Measurements from ENCODE around the gene CSNK1A1.

Gene CSNK1A1

DNA sequence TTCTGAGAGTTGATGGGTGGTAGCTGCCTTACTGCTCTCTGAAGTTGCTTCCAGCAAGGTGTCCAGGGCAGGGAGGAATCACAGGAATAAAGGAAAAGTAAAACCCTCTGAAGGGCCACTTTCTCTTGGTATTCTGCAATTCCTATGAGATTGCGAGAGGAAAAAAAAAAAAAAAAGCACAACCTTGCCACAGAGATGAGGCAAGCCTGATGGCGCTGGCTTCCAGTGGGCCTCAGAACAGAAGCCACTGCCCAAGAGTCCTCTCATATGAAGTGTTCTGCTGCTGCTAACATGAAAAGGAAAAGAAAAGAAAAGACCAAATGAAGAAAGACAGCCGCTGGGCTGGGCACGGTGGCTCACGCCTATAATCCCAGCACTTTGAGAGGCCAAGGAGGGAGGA, 91.3 kb downstream of the CSNK1A1 start:
- no peak for DNase-seq (ENCODE audit: low read depth, low spot score)
- no CpG with 5 or more reads among the region's 5 CpGs for WGBS (ENCODE audit: insufficient coverage, insufficient read length)
- Histone ChIP-seq H3K4me1 (ENCODE audit: control insufficient read depth, insufficient read depth, low read length) (no peaks in the 10 kb centered on the region), H3K27ac (ENCODE audit: low read length) (no peak overlapping the region), H3K36me3 (ENCODE audit: control insufficient read depth, insufficient read depth, low read length) (no peaks in the 10 kb centered on the region), H3K4me3 (ENCODE audit: low read length) (no peak overlapping the region), H3K27me3 (ENCODE audit: control insufficient read depth, insufficient read depth, low read length) (no peaks in the 10 kb centered on the region), H3K9me3 (ENCODE audit: control insufficient read depth, insufficient read depth, low read length) (no peaks in the 10 kb centered on the region; the same call in 1 of the 2 replicates)

DNA sequence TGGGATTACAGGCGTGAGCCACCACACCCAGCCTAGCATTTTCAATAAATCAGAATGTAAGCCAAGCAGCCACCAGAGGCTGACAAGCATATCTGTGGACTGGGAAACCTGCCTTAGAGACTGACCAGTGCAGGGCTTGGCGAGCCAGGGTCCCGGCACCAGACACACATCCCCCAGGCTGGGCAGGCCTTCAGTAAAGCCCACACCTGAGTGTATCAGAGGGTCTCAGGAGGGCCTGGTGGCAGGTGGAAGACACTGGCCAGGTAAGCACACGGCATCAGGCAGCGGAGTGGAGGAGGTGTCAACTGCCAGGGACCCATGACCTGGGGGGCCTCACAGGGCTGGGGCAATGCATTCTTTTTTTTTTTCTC, 93.9 kb downstream of the CSNK1A1 start:
- H3K27me3 ChIP-seq (ENCODE audit: control insufficient read depth, insufficient read depth, low read length): no peaks in the 10 kb centered on the region
- no peaks in the 10 kb centered on the region for H3K36me3 ChIP-seq (ENCODE audit: control insufficient read depth, insufficient read depth, low read length)
- H3K9me3 ChIP-seq (ENCODE audit: control insufficient read depth, insufficient read depth, low read length): no peaks in the 10 kb centered on the region
- no peak overlapping the region for H3K4me3 ChIP-seq (ENCODE audit: low read length)
- DNase-seq (ENCODE audit: low read depth, low spot score): no peak
- H3K27ac ChIP-seq (ENCODE audit: low read length): no peak overlapping the region
- WGBS (ENCODE audit: insufficient coverage, insufficient read length): no CpG with 5 or more reads among the region's 5 CpGs
- peaks cover 2% of the 10 kb centered on the region; the same call in 1 of the 2 replicates for H3K4me1 ChIP-seq (ENCODE audit: control insufficient read depth, insufficient read depth, low read length)

DNA sequence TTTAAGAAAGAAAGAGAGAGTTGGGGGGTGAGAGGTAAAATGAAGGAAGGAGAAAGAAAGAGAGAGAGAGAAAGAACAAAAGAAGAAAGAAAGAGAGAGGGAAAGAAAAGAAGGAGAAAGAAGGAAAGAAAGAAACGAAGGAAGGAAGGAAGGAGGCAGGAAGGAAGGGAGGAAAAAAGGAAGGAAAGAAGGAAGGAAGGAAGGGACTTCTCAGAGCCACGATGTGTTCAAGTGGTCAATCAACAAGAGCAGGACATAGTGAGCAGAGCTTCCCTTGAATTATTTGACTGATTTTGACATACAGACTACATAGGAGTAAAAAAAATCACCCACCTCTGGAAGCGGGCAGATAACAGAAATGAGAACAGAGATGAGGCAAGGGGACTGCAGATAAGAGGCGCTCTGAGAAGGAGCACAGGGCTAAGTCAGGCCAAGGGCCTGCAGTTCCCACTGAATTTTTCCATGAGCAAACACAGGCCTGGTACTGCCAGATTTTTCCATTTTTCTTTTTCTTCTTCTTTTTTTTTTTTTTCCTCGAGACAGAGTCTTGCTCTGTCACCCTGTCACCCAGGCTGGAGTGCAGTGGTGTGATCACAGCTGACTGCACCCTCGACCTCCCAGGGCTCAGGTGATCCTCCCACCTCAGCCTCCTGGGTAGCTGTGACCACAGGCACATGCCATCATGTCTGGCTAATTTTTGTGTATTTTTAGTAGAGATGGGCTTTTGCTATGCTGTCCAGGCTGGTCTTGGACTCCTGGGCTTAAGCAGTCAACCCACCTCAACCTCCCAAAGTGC, 94.4 kb downstream of the CSNK1A1 start:
- no peaks in the 10 kb centered on the region for H3K9me3 ChIP-seq (ENCODE audit: control insufficient read depth, insufficient read depth, low read length)
- peaks cover 2% of the 10 kb centered on the region; the same call in 1 of the 2 replicates for H3K4me1 ChIP-seq (ENCODE audit: control insufficient read depth, insufficient read depth, low read length)
- DNase-seq (ENCODE audit: low read depth, low spot score): no peak
- no peaks in the 10 kb centered on the region for H3K27me3 ChIP-seq (ENCODE audit: control insufficient read depth, insufficient read depth, low read length)
- WGBS (ENCODE audit: insufficient coverage, insufficient read length): no CpG with 5 or more reads among the region's 6 CpGs
- H3K4me3 ChIP-seq (ENCODE audit: low read length): no peak overlapping the region
- no peaks in the 10 kb centered on the region for H3K36me3 ChIP-seq (ENCODE audit: control insufficient read depth, insufficient read depth, low read length)
- H3K27ac ChIP-seq (ENCODE audit: low read length): no peak overlapping the region

- Histone ChIP-seq H3K4me3 (ENCODE audit: low read length) (no peak overlapping the region), H3K27me3 (ENCODE audit: control insufficient read depth, insufficient read depth, low read length) (no peaks in the 10 kb centered on the region), H3K4me1 (ENCODE audit: control insufficient read depth, insufficient read depth, low read length) (peaks cover 2% of the 10 kb centered on the region; the same call in 1 of the 2 replicates), H3K36me3 (ENCODE audit: control insufficient read depth, insufficient read depth, low read length) (no peaks in the 10 kb centered on the region), H3K9me3 (ENCODE audit: control insufficient read depth, insufficient read depth, low read length) (no peaks in the 10 kb centered on the region), H3K27ac (ENCODE audit: low read length) (no peak overlapping the region)
- DNase-seq (ENCODE audit: low read depth, low spot score): no peak
- WGBS (ENCODE audit: insufficient coverage, insufficient read length): no CpG with 5 or more reads among the region's 13 CpGs
Measured at GRCh38 chr5:149455889-149456409, 95.3 kb downstream of the CSNK1A1 start.

GRCh38 chr5:149453618-149454415, 97.4 kb downstream of the CSNK1A1 start:
- no CpG with 5 or more reads among the region's 10 CpGs for WGBS (ENCODE audit: insufficient coverage, insufficient read length)
- Histone ChIP-seq H3K4me1 (ENCODE audit: control insufficient read depth, insufficient read depth, low read length) (peaks cover 2% of the 10 kb centered on the region; the same call in 1 of the 2 replicates), H3K4me3 (ENCODE audit: low read length) (no peak overlapping the region), H3K9me3 (ENCODE audit: control insufficient read depth, insufficient read depth, low read length) (no peaks in the 10 kb centered on the region), H3K27me3 (ENCODE audit: control insufficient read depth, insufficient read depth, low read length) (no peaks in the 10 kb centered on the region), H3K36me3 (ENCODE audit: control insufficient read depth, insufficient read depth, low read length) (no peaks in the 10 kb centered on the region), H3K27ac (ENCODE audit: low read length) (no peak overlapping the region)
- DNase-seq (ENCODE audit: low read depth, low spot score): no peak

- no CpG with 5 or more reads among the region's 16 CpGs for WGBS (ENCODE audit: insufficient coverage, insufficient read length)
- Histone ChIP-seq H3K9me3 (ENCODE audit: control insufficient read depth, insufficient read depth, low read length) (no peaks in the 10 kb centered on the region), H3K4me1 (ENCODE audit: control insufficient read depth, insufficient read depth, low read length) (peaks cover 3% of the 10 kb centered on the region; the same call in 1 of the 2 replicates), H3K36me3 (ENCODE audit: control insufficient read depth, insufficient read depth, low read length) (no peaks in the 10 kb centered on the region), H3K4me3 (ENCODE audit: low read length) (no peak overlapping the region), H3K27ac (ENCODE audit: low read length) (no peak overlapping the region), H3K27me3 (ENCODE audit: control insufficient read depth, insufficient read depth, low read length) (no peaks in the 10 kb centered on the region)
- DNase-seq (ENCODE audit: low read depth, low spot score): no peak
Measured at GRCh38 chr5:149452665-149453617, 98.3 kb downstream of the CSNK1A1 start.

- peaks cover 3% of the 10 kb centered on the region; the same call in 1 of the 2 replicates for H3K4me1 ChIP-seq (ENCODE audit: control insufficient read depth, insufficient read depth, low read length)
- no peaks in the 10 kb centered on the region for H3K9me3 ChIP-seq (ENCODE audit: control insufficient read depth, insufficient read depth, low read length)
- no peak for DNase-seq (ENCODE audit: low read depth, low spot score)
- no peak overlapping the region for H3K27ac ChIP-seq (ENCODE audit: low read length)
- H3K4me3 ChIP-seq (ENCODE audit: low read length): no peak overlapping the region
- no peaks in the 10 kb centered on the region for H3K36me3 ChIP-seq (ENCODE audit: control insufficient read depth, insufficient read depth, low read length)
- H3K27me3 ChIP-seq (ENCODE audit: control insufficient read depth, insufficient read depth, low read length): no peaks in the 10 kb centered on the region
- no CpG with 5 or more reads among the region's 11 CpGs for WGBS (ENCODE audit: insufficient coverage, insufficient read length)
Measured at GRCh38 chr5:149452007-149452664, 99.1 kb downstream of the CSNK1A1 start.

DNA sequence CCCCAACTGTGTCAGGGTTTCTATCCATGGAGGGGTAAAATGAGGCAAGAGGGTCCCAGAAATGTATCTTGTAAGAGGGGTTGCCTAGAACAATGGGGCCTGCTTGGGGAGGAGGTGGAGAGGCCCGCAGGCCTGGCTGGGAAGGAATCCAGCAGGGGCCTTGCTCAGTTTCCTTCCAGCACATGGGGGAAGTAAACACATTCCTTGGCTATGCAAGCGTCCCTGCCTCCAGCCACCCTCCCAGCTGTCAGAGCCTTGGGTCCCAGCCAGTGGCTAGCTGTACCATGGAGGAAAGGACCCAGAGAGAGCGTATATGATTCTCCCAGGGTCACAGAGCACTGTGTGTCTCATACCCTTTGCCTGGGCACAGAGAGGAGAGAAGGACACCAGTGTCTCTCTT, 101.0 kb downstream of the CSNK1A1 start:
- H3K4me3 ChIP-seq (ENCODE audit: low read length): no peak overlapping the region
- no peaks in the 10 kb centered on the region for H3K9me3 ChIP-seq (ENCODE audit: control insufficient read depth, insufficient read depth, low read length)
- H3K27ac ChIP-seq (ENCODE audit: low read length): no peak overlapping the region
- H3K4me1 ChIP-seq (ENCODE audit: control insufficient read depth, insufficient read depth, low read length): peaks cover 5% of the 10 kb centered on the region; the same call in 1 of the 2 replicates
- H3K27me3 ChIP-seq (ENCODE audit: control insufficient read depth, insufficient read depth, low read length): no peaks in the 10 kb centered on the region
- no CpG with 5 or more reads among the region's 3 CpGs for WGBS (ENCODE audit: insufficient coverage, insufficient read length)
- no peak for DNase-seq (ENCODE audit: low read depth, low spot score)
- H3K36me3 ChIP-seq (ENCODE audit: control insufficient read depth, insufficient read depth, low read length): no peaks in the 10 kb centered on the region

DNA sequence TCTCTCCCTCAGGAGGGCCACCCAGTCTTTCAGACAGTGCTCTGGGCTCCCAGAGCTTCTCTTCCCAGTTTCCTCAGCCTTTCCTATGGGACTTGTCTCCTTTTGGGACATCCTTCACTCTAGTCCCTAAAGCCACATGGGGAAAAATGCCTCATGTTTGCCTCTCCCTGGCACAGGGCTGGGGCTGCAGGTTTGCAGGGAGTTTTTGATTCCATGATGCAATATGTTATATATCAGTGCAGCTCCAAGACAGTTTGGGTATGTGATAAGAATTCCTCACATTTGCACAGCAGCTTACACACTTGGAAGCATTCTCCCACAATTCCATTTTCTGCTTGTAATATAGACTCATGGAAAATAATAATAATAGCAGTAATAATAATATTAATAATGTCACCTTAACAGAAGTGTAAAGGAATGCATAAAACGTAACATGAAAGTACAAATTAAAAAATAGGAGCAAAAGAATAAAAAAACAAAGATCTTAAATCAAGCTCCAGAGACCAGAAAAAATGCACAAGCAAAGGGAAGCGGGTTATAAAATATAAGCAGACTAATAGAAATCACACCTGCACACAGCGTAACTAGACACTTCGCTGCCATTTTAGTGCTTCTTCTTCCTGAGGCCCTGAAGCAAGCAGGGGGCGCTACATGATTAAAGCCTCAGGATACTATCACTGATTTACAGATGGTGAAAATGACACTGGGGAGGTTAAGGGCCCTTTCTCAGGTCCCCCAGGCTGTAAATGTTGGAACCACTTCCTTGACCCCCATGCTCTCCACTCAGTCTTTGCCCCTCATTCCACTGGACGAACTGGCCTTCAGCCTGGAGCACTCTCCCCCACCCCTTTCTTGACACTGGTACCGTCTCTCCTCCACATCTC, 102.2 kb downstream of the CSNK1A1 start:
- no peak overlapping the region for H3K4me3 ChIP-seq (ENCODE audit: low read length)
- H3K4me1 ChIP-seq (ENCODE audit: control insufficient read depth, insufficient read depth, low read length): peaks cover 5% of the 10 kb centered on the region; the same call in 1 of the 2 replicates
- H3K27ac ChIP-seq (ENCODE audit: low read length): no peak overlapping the region

More for the DNA sequence above, 102.2 kb downstream of the CSNK1A1 start:
- Histone ChIP-seq H3K27me3 (ENCODE audit: control insufficient read depth, insufficient read depth, low read length) (no peaks in the 10 kb centered on the region), H3K36me3 (ENCODE audit: control insufficient read depth, insufficient read depth, low read length) (no peaks in the 10 kb centered on the region), H3K9me3 (ENCODE audit: control insufficient read depth, insufficient read depth, low read length) (no peaks in the 10 kb centered on the region)
- no peak for DNase-seq (ENCODE audit: low read depth, low spot score)
- no CpG with 5 or more reads among the region's 7 CpGs for WGBS (ENCODE audit: insufficient coverage, insufficient read length)
